AG09309 (cell line): ENCODE measurements around the gene PDXDC1.
"Not testable (repeated sequence)": the region's sequence is repeated elsewhere in the genome, so short reads cannot be mapped to it uniquely, and the experiment has no call there.

ENCODE experiments used
- DNase-seq: peaks from one replicate; pipeline ENCODE4 v3.0.0-alpha.2; 2010; ENCODE audit warnings: low read depth
- H3K4me3 ChIP-seq: 2 replicates; pipeline ENCODE4 v1.5.1; 2011; ENCODE audit warnings: mild to moderate bottlenecking, low read depth, low read length, moderate library complexity; ENCODE audit not compliant: control insufficient read depth

The PDXDC1 gene

DNA sequence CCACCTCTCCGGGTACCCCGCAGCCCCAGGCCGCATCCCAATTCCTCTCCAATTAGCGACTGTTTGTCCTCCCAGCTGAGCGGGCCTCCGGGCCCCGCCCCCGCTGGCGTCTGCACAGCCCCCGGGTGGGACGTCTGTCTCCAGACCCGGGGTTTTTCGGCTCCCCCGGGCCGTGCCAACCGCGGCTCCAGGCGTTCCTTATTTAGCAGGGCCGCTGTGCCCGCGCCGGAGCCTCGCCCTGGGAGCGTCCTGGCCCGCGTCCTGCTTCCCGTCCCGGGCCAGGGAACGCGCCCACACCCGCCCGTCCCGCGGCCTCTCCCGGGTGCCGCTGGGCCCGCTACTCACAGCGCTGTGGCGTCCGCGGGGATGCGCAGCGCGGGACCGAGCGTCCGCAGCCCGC, 179.2 kb downstream of the PDXDC1 start:
- not testable (repeated sequence) for DNase-seq

DNA sequence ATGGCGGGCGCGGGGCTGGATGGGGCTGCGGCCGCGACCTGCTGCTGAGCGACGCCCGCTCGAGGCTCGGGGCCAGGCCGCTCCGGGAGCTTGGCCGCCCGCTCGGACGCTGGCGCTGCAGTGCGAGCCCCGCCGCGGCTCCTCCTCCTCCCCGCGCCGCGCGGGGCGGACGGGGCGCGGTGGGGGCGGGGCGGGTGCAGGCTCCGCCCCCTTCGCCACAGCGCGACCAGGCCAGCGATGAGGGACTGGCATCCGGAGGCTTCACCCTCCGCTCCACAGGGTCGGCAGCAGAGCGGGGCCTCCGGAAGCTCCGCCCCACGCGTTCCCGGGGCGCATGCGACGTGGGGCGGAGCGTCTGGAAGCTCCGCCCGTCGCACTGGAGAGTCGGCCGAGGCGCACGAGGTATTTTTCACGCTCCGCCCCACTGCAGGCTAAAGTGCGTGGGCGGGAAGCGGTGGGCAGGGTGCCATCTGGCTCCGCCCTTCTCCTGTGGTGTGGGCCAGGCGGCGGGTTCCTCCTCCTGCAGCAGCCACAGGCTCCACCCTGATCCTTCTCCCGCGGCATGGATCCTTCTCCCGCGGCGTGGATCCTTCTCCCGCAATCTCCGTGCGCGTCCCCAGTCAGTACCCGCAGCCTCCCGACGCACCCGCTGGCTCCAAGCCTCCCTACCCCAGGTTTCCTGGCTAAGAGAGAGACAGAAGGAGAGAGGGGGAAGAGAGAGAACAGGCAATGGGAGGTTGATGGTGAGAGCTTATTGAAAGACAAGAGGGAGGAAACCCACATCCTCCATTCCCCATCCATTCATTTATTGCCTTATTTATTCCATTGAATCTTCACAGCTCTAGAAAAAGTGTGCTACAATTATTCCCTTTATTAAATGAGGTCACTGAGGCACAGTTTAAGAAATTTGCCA, 180.1 kb downstream of the PDXDC1 start:
- DNase-seq, result peak; percentile 75

More for the DNA sequence above, 179.2 kb downstream of the PDXDC1 start:
- peak overlapping the region; percentile 54 for H3K4me3 ChIP-seq

DNA sequence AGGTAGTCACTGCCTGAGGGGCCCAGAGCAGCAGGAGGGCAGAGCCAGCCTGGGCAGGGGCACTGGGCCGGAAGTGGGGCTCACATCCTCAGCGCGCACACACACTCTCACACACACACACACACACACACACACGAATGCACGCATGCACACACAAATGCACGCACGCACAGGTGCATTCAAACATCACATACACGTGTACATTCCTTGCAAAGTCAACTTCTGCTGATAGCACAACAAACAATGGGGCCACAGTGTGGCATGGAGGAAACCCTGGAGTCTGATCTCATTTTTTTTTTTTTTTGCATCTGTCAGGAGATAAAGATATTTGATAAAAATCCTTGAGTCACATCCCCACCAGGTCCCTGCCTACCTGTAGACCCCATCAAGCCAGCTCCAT, 182.8 kb downstream of the PDXDC1 start:
- H3K4me3 ChIP-seq, DNase-seq: not testable (repeated sequence)

More for the DNA sequence above, 180.1 kb downstream of the PDXDC1 start:
- H3K4me3 ChIP-seq, result peak overlapping the region; percentile 33

DNA sequence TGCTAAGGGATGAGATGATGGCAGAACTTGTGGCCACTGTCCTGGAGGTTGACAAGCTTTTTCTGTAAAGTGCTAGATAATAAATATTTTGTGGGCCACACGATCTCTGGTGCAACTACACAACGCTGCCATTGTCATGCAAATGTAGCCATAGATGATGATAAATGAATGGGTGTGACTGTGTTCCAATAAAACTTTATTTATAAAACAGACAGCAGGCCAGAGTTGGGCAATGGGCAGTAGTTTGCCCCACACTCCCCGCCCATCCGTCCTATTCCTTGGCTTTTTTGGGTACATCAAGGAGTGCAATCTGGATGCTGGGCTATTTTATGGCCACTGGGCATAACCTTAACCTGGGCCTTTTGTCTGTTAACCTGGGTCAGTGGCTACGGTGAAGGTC, 184.8 kb downstream of the PDXDC1 start:
- not testable (repeated sequence) for DNase-seq, H3K4me3 ChIP-seq

DNA sequence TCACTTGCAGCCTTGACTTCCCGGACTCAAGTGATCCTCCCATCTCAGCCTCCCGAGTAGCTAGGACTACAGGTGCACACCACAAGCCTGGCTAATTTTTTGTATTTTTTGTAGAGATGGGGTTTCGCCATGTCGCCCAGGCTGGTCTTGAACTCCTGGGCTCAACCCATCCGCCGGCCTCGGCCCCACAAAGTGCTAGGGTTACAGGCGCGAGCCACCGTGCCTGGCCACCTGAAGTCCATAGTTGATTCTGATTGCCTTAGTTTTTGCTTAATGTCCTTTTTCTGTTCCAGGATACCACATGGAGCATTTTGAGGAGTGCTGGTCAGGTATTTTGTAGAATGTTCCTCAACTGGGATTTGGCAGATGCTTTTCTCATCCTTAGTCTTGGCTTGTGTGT, 185.7 kb downstream of the PDXDC1 start:
- DNase-seq, H3K4me3 ChIP-seq: not testable (repeated sequence)

DNA sequence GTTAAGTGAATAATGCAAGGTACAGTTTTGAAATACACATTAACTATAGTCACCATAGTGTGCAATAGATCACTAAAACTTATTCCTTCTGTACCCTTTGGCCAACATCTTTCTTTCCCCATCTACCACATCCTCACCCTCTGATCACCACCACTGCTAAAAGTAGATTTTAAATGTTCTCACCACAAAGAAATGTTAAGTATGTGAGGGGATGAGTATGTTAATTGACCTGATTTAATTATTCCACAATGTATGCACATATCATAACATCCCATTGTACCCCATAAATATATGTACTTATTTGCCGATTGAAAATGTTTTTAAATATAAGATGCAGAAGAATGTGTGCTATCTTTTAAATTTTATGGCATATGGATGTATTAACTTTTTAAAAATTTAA, 188.2 kb downstream of the PDXDC1 start:
- not testable (repeated sequence) for H3K4me3 ChIP-seq, DNase-seq

DNA sequence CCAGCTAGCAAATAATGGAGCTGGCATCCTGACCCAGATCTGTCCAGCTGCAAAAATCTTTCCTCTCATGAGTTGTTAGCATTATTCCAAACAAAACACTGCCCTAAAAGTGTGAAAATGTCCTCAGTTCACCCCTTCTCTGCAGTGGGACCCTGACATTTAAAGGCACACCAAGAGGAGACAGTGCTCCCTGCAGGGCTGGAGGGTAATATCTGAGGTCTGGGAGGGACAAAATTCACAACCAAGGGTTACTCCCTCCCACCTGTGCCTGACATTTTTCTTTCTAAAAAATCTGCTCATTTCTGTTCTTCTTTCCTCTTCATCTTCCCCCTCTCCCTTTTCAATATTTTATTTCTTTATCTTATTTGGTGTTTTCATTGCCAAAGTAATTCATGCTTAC, 191.4 kb downstream of the PDXDC1 start:
- H3K4me3 ChIP-seq, DNase-seq: not testable (repeated sequence)

DNA sequence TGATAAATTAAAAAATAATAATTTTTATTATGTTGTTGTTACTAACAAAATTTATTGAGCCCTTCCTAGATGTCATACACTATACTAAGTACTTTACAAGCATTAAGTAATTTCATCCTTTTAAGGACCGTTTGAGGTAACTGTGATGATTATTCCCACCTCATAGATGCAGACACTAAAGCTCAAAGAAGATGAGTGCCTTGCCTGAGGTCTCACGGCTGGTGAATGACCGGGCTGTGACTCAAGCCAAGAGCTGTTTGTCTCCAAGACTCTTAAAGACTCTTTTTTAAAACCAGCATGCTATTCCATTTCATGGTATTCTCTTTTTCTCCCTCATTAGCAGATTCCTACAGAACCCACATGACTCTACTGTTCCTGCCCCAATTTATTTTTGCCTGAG, 193.5 kb downstream of the PDXDC1 start:
- not testable (repeated sequence) for DNase-seq, H3K4me3 ChIP-seq

DNA sequence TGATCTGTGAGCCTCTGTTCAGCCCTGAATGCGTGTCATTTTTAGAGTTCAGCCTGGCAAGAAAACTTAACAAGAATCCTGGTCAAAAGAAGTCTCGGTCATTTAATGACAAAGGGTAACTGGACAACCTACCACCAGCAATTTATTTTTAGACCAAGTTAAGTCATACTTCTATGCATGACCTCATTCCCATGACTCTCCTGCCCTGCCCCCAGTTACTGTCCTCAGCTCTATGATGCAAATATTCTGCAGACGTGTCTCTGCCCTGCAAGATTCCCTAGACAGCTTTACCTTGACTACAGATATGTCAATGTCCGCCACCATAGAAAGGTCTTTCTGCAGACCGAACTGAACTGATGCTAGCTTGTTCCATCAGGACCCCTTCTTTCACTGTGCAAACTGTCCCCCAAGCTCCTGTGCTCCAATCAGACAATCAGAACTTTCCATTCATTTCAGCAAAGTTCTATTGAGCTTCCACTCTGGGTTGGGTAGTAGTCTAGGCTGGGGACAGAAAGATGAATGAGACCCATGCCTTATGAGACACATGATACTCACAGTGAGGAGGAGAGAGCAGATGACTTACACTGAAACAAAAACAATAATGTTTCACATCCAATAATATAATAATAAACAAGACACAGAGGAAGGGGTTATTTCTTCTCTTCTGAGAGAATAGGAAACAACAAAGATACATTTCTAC, 194.3 kb downstream of the PDXDC1 start:
- not testable (repeated sequence) for DNase-seq, H3K4me3 ChIP-seq

DNA sequence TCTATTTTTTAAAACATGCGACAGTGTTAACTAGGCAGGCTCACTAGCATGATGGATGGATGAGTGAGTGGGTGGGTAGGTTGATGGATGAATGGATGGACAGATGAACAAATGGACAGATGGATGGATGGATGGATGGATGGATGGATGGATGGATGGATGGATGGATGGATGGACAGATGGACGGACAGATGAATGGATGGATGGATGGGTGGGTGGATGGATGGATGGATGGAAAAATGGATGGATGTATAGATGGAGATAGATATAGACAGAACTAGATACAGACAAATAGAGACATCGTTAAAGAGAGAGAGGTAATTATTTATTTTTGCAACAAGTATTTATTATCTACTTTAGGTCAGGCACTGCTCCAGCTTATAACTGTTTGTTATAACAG, 205.1 kb downstream of the PDXDC1 start:
- H3K4me3 ChIP-seq, DNase-seq: not testable (repeated sequence)

DNA sequence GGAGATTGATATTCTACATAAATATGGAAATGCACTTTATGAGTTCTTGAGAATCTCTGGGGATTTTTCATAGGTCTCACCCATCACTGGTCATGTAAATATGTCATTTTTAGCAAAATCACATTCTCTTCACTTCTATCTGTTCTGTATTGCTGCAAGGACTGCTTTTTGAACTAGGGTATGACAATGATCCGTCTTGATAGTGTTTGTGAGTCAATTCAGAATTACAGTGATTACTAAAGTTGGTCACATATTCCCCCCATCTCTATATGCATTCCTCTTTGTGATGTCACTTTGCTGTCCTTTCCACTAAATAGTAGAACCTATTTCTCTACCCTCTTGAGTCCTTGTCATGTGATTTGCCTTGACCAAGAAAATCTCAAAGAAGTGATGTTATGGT, 206.1 kb downstream of the PDXDC1 start:
- DNase-seq, H3K4me3 ChIP-seq: not testable (repeated sequence)

DNA sequence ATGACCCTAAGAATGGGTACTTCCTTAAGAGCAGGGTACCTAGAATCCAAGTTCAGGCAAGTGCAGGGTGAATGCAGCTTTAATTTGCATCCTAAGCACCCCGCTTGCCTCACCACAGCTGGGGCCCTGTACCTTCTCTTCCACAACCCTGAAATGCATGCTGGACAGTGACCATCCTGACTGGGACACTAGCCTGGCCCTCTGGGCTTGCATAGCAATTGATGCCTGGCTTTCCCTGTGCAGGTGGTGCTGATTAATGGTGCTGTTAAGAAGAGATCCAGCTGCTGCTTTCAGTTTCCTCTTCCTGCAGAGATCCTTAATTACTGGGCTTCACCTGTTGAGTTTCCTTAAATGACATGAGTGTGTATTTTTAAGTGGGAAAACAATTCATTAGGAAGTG, 209.2 kb downstream of the PDXDC1 start:
- not testable (repeated sequence) for H3K4me3 ChIP-seq, DNase-seq
